SIG-M5 treated with dmso at 0.1 percent for 504 hours (cell line): ENCODE data around the gene P2RX6.
"Not testable (repeated sequence)": the region's sequence is repeated elsewhere in the genome, so short reads cannot be mapped to it uniquely, and the experiment has no call there.

Experiments used
- DNase-seq: peaks from one replicate; lab custom pipeline; 2025; ENCODE audit not compliant: unreplicated experiment; lab: John Stamatoyannopoulos, UW

P2RX6 gene

DNA sequence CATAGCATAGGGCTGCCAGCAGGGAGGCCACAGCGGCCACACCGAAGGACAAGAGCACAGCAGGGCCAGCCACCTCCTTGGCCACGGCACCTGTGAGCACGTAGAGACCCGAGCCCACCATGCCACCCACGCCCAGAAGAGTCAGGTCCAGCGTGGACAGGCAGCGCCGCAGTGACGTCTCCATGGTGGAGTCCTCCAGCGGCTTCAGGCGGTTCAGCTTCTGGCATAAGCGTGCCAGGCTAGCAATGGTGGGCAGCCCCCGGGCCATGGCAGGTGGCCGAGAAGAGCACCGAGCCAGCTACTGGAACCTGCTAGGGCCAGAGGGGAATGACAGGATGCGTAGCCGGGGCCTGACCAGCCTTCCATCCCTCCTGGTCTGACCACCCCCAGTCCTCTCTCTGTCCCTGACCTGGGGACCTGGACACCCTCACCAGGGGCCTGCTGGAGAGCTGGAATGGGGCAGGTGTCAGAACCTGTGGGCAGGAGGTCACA, 16.6 kb downstream of the P2RX6 start:
- no peak for DNase-seq

DNA sequence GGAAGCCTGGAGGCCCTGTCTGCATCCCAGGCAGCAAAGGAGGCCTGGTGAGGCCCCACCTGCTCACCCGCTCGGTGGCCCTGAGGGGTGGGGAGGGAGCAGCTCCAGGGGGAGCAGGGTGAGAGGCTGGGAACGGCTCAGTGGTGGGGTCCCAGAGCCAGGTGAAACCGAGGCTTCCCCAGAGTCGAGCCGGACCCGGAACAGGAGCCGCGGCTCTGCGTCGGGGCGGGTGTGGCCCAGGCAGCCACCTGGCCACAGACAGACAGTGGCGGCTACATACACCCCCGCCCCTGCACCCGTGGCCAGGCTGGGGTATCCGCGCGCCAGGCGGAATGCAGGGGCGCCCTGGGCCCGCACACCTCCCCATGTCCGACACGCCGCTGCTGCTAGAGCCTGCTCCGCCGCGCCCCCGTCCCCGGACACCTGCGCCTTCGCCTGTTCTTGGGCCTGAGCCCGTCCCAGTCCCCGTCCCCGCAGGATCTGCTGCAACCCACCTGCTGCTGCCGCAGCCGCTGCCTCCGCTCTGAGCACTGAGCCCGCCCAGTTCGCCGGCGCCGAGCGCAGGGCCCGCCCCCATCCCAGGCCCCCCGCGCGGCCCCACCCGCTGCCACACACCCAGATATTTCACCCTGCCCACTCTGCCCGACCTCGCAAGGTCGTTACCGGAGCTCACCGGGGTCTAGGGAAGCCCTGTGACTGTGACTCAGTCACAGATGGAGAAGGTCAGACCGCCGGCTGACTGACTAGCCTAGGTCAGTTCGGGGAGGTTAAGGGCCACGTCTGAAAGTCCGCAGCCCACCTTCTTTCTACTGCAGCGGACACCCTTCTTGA, 17.3 kb downstream of the P2RX6 start, which contains the start of gene SLC7A4:
Gene SLC7A4, minus strand, starts transcription at position 525 of the 831 bp plus-strand sequence. CDS start 749 bp downstream, outside the sequence.
- DNase-seq = no peak

DNA sequence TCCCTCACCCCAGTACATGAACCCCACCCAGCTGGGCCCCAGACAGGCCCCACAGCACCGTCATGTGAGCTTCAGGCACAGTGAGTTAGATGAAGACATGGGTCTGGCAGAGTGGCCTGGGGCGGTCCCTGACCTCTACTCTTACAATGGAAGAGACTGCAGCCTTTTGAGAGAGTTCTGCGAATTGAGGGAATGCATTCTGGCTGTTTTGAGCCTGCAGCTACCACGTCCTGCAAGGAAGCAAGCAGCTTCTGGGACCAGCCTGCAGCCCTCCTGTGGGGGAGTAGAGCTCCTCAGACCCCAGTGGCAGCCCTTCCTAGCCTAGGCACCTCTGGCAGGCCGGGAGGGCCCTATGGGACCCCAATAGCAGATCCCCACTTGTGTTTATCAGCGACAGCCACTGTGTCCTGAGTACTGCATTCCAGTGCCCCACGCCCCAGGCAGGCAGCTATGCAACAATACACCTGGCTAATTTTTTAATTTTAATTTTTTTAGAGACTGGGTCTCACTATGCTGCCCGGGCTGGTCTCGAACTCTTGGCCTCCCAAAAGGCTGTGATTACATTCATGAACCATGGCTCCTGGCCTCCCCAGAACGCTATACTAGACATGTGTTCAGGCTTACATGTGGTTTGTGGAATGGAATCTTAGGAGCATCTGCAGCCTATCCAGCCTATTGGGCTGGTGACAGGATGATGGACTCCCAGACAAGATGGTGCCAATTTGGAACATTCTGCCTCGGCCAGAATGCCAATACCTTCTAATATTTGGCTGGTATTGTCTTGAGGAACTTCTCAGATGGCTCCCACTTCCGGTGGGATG, 18.1 kb downstream of the P2RX6 start:
- DNase-seq = no peak

DNA sequence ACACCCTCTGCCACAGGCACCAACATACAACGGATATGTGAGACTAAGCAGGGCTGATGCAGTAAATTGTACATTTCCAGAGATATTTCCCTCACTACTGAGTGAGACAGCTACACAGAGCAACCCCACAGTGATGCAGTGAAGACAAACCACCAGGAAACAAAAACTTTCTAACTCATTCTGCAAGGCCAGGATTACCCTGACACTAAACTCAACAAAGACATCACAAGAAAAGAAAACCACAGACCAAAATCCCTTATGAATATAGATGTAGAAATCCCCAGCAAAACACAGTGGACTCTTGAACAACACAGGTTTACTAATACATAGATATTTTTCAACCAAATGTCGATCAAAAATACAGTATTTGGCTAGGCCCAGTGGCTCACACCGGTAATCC, 18.9 kb downstream of the P2RX6 start:
- DNase-seq = no peak

DNA sequence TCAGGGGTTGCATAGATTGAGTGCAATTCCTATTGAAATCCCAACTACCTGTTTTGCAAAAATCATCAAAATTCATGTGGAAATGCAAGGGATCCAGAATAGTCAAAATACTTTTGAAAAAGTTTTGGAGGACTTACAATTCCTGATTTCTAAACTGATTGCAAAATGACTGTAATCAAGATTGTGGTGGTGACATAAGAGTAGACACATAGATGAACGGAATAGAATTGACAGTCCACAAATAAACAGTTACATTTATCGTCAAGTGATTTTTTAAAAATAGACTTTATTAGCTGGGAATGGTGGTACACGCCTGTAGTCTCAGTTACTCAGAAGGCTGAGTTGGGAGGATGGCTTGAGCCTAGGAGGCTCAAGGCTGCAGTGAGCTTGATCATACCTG, 20.0 kb downstream of the P2RX6 start:
- DNase-seq = no peak

DNA sequence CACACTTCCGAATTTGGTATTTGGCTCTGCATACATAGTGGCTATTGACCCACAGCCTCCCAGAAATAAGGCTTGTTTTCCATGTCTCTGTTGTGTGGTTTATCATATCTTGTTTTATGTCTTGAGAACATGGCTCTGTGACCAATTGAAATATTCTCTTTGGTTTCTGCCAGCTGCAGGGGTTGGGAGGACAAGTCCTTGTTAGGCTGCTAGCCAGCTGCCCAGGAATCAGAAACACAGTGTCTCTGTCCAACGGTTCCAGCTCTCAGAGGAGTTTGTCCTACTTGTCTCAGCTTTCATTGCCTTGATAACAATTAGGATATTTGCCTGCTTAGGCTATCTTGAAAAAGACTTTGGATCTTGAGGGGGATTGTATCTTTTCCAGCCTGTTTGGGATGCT, 23.4 kb downstream of the P2RX6 start:
- DNase-seq = no peak

DNA sequence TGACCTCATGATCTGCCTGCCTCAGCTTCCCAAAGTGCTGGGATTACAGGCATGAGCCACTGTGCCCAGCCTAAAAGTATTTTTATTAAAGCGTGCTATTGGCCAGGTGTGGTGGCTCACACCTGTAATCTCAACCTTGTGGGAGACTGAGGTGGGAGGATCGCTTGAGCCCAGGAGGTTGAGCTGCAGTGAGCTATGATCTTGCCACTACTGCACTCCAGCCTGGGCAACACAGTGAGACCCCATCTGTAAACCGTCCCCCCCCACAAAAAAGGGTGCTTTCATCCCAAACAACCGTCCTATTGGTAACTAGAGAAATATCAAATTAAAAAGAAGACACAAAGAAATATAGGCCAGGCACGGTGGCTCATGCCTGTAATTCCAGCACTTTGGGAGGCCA, 24.2 kb downstream of the P2RX6 start:
- not testable (repeated sequence) for DNase-seq

DNA sequence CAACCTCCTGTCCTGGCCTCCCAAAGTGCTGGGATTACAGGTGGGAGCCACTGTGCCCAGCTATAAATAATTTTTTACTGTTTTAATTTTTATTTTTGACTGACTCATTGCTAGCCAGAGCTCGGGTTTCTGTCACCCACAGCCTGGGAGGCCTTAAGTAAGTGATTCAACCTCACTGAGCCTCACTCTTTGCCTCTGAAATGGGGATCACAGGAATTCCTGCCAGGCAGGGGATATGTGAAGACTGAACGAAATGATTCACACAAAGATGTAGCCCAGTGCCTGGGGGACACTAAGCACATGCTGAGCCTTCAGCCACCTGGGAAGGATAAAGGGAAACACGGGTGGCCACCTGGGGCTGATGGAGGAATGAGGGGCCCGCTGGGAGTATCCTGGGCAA, 27.0 kb downstream of the P2RX6 start:
- DNase-seq = no peak

DNA sequence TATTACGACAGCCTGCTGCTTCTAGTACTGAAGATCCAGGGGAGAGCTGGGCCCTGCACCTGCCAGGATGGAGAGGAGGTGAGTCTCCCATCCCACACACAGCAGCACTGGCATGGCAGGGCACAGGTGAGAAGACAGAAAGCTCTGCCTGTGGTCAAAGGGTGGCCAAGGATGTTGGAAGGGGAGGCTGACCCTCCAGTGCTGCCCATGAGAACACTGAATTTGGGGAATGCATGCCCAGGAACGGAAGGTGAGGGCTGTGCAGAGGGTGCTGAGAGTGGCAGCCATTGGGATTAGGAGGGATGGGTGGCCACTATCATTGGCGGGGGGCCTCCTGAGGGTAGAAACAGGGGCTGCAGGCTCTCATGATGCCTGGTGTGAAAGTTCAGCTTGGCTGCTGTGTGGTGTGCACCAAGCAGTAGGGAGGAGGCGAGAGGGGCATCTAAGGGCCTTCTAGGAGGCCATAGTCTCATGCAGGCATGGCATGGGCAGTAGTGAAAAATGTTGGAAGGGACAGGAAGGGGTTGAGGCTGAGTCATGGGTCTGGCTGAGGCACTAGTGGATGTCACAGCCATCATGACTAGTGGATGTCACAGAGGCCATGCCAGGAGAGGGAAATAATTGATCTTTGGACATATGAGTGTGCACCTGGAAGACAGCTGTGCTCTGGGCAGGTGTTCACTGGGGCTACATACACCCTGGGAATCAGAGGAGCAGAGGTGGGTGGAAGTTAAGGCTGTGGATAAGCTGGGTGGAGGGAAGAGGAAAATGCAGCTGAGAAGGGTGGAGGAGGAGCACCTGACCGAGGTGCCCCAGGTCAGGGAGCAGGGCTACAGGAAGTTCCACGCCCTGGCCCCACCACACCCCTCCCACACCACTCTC, 28.3 kb downstream of the P2RX6 start:
- DNase-seq = no peak

DNA sequence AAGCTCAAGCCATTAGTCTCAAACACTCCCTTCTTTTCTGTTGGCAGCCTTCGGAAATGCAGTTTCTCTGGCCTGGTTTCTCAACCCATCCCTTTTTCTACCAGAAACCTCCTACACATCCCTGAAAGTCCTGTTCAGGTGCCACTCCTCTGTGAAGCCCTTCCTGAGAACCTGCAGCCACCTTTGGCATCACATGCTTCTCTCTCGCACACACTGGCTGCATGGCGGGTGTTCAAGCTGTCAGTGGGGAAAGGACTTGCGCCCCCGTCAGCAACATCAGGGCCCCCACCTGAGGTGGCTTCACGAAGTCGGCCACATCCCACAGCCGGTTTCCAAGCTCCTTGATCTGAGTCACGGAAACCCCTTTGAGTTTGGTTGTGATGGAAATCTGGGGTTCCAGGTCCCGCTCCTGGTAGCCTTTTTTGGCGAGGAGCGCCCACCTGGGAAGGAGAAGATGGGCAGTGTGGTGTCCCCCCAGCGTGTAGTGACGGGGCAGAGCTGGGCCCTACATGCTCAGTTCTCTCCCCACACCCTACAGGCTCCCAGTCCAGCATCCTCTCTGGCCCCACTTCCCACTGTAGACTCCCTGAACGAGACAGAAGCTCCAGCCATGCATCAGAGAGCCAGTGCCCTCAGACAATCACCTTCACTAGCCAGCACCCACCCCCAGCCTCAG, 29.0 kb downstream of the P2RX6 start:
- DNase-seq = no peak

DNA sequence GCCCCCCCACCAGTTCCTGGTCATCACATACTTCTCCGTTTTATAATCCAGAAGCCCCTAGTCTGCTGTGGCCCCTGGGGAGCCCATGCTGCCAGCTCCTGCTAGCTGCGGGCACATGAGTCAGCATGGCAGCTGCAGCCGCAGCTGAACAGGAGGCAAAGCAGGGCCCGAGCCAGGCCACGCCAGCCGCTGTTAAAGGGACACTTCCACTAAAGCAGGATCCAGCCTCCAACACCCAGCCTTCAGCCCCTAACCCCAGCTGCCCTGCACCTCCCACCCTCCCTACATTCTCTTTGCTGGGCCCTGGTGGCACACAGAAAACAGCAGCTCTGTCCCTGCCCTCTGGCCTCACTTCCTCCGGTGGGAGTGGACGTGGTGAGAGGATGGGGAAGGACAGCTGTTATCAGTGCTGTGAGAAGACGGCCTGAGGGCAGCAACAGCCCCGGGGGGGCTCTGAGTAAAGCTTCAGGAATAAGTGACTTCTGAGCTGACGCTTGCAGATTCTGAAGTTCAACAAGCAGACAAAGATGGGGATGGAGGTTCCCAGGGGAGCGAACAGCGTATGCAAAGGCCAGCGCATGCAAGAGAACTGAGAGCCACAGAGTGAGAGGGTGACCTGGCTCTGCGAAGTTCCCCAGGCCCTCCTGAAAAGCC, 30.1 kb downstream of the P2RX6 start:
- DNase-seq = no peak

DNA sequence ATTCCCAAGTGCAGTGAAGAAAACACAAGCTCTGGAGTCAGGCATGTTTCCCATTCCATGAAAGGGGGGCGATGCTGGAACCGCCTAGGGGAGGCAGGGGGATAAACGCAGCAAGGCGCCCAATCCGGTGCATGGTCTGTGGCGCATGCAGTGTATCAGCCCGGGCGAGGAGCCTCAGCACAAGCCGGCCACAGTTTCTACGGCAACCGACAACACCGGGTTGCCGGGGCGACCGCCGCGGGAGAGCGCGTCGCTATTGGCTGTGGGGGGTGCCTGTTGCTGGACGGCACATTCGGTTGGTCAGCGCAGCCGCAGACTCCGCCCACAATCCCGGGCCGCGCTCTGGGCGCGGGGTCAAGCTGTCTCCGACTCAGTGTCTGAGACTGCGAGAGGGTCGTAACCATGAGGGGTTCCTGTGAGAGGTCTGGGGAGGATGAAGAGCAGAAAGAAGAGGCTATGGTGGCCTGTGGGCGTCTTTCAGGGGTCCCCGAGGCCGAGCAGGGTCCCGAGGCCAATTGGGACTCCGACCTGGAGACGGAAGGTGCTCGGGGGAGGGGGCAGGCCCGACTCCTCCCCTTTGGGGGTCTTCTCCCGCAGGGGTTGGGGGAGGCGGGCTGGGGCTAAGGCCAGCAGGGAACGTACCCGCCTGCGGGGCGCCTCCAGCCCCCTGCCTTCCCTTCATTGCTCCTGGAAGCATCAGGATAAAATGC, 30.8 kb downstream of the P2RX6 start, which contains the start of gene LRRC74B:
Gene LRRC74B, plus strand, starts transcription at position 362 of the 710 bp plus-strand sequence. Its CDS starts 41 bp downstream, at position 403.
- peak; percentile 15 for DNase-seq

DNA sequence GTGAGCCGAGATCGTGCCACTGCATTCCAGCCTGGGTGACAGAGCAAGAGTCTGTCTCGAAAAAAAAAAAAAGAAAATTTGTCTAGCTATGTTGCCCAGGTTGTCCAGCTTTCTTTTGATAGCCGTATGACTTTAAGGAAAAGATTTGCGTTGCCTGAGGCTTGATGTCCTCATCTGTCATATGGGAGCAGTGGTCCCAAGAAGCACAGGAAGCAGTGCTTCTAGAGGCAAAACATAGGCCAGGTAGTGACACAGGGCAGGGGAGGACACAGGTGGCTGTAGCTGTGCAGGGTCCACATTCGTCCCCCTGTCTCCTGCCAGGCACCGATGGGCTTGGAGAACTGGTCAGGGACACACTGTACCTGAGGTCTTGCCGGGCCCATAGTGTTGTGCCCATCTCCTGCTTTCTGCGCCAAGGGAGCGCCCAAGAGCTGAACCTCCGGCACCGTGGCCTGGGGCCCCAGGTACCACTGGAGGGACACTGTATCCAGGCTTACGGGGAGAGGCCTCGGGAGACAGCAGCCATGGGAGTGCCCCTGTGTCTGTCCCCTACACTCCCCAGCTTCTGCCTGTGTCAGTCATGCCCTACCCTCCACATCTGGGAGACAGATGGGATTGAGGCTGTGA, 32.2 kb downstream of the P2RX6 start:
- DNase-seq = no peak

DNA sequence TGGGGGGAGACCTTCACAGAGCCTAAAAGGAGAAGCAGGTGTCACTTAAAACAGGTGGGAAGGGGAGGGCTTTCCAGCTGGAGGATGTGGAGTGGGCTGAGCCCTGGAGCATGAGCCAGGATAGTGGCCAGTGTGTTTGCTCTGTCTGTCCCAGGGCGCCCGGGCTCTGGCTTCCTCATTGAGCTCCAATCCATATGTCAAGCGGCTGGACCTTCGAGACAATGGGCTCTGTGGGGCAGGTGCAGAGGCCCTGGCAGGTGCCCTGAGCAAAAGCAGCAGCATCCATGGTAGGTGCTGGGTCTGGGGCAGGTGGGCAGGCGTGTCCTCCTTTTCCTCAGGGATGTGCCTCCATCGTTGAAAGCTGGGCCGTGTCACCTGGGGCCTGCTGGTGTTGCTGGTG, 32.8 kb downstream of the P2RX6 start:
- DNase-seq = no peak

DNA sequence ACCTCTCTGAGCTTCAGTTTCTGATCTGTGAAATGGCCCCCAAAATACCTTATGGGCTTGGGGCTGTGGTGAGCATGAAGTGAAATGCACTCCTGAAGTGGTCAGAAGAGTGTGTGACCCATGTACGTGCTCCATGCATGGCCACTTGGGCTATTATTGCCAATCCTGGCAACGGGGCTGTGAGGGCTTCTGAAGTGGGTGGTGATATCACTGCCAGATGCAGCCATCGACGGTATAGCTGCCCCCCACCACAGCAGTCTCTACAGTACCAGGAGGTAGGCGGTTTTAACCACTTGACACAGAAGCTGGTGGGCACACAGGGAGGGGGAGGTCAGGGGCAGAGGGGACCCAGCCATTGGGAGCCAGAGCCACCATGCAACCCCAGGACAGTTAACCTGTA, 33.5 kb downstream of the P2RX6 start:
- not testable (repeated sequence) for DNase-seq

DNA sequence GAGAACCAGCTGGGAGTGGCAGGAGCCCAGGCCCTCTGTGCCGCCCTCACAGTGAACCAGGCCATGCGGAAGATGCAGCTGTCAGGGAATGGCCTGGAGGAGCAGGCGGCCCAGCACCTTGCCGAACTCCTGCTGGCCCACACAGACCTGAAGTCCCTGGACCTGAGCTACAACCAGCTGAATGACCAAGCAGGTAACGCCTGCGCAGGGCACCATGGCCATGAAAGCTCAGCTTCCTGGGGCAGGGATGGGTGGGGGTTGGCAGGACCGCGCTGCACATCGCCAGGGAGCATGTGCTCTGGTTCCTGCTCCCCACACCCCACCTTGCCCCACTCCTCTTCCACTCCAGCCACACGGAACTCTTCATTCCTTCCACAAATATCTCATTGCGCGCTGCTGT, 34.0 kb downstream of the P2RX6 start:
- DNase-seq = not testable (repeated sequence)

DNA sequence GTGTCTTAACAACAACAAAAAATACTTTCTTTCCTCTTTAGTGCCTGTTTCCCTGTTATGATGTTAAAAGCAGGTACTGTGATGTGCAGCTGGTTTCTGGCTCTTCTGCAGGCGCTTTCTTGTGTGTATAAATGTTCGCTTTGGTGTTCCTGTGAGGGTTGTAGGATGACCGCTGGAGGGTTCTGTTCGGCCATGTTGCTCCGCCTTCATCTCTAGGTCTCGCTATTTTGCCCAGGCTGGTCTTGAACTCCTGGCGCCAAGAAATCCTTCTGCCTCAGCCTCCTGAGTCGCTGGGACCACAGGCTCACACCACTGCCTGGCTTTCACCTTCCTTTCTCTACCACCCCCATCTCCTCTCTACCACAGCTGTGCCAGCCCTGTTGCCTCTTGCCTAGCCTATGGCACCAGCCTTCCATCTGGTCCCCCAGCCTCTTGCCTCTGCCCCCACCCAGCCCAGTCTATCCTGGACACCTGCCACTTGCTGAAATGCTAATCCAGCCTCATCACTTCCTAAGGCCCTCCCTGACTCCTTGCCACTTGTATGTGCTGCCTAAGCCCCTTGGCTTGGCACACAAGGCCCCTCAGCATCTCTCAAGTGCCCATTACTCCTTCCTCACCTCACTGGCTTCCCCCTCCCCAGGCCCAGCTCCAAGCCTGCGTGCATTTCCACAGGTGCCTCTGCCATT, 36.3 kb downstream of the P2RX6 start:
- DNase-seq = no peak

DNA sequence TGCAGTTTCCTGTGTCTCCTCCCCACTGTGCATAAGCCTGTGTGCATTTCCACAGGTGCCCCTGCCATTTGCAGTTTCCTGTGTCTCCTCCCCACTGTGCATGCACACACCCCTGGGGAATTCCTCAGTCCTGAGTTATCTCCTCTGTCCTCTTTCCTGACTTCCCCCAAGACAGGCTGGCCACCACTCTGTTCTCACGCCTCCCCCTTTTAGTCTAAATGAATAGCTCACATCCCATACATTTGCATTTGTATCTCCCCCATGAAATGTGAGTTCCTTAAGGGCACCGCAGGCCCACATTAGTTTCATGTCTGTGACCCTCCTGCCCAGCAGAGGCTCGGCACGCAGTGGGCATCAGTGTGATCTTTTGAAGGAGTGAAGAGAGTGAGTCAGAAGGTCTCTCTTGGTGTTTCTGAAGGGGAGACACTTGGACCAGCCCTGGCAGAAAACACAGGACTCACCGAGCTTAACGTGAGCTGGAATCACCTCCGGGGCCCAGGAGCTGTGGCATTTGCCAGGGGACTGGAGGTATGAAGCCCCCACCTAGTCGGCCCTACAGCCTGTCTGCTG, 37.0 kb downstream of the P2RX6 start:
- DNase-seq = no peak
